ENCODE results near the gene SETBP1. TPM values are rescaled to one million over a fixed set of nuclear protein-coding genes. Genes with fewer than 3 reads are reported as not detected.

The SETBP1 gene
- total RNA-seq, 1 experiment from 2014 or later: 0.23 TPM

- Histone ChIP-seq H3K4me3 (ENCODE audit: low read depth in 2 of 2, low read length in 2 of 2) (no peak overlapping the region), H3K27ac (ENCODE audit: low read length) (no peak overlapping the region), H3K4me1 (ENCODE audit: control insufficient read depth, insufficient read depth, low read length) (no peaks in the 10 kb centered on the region), H3K36me3 (ENCODE audit: control insufficient read depth, insufficient read depth, low read length) (no peaks in the 10 kb centered on the region), H3K9me3 (ENCODE audit: control insufficient read depth, insufficient read depth, low read depth, low read length) (no peaks in the 10 kb centered on the region), H3K27me3 (ENCODE audit: control insufficient read depth, insufficient read depth, low read length) (no peaks in the 10 kb centered on the region)
- ChIA-PET POLR2A (no interaction called here), CTCF (no interaction called here)
- no peak for TF ChIP-seq TCF7L2 (IDR thresholded peaks at IDR 0.05; ENCODE audit: low read depth, low read length)
- TF ChIP-seq CTCF (IDR thresholded peaks at IDR 0.05): no peak
- ATAC-seq (no peak), DNase-seq (ENCODE audit: low read depth, low spot score) (no peak)
- intact Hi-C loops (cut with micrococcal nuclease; ENCODE audit: unreplicated experiment) (no loop called here), in situ Hi-C loops (cut with HindIII; ENCODE audit: low pct_unique_long_range_greater_than_20kb, low sequenced_read_pairs) (no loop called here)
- no TSS peak for BruUV-seq (replicated peaks)
Observed at GRCh38 chr18:45090526-45091140, 409.9 kb downstream of the SETBP1 start.

GRCh38 chr18:45100321-45101105 is 419.8 kb downstream of the SETBP1 start:
- ChIA-PET POLR2A (no interaction called here), CTCF (no interaction called here)
- TF ChIP-seq CTCF (IDR thresholded peaks at IDR 0.05) (no peak), POLR2AphosphoS5 (IDR thresholded peaks at IDR 0.05; ENCODE audit: low read depth, low read length) (no peak), SIN3A (IDR thresholded peaks at IDR 0.05; ENCODE audit: borderline replicate concordance, insufficient read depth, low read depth, low read length) (no peak), REST (IDR thresholded peaks at IDR 0.05; ENCODE audit: insufficient read depth in 1 of 2, low read depth in 2 of 2, low read length in 1 of 2) (no peak), TCF7L2 (IDR thresholded peaks at IDR 0.05; ENCODE audit: low read depth, low read length) (no peak)
- no TSS peak for BruUV-seq (replicated peaks)
- ATAC-seq (no peak), DNase-seq (ENCODE audit: low read depth, low spot score) (no peak)
- H3K9me3 ChIP-seq (ENCODE audit: control insufficient read depth, insufficient read depth, low read depth, low read length): no peaks in the 10 kb centered on the region
- no peak overlapping the region for H3K27ac ChIP-seq (ENCODE audit: low read length)
- no peaks in the 10 kb centered on the region for H3K36me3 ChIP-seq (ENCODE audit: control insufficient read depth, insufficient read depth, low read length)
- H3K27me3 ChIP-seq (ENCODE audit: control insufficient read depth, insufficient read depth, low read length): no peaks in the 10 kb centered on the region
- no peaks in the 10 kb centered on the region for H3K4me1 ChIP-seq (ENCODE audit: control insufficient read depth, insufficient read depth, low read length)
- intact Hi-C loops (cut with micrococcal nuclease; ENCODE audit: unreplicated experiment) (no loop called here), in situ Hi-C loops (cut with HindIII; ENCODE audit: low pct_unique_long_range_greater_than_20kb, low sequenced_read_pairs) (no loop called here)
- no peak overlapping the region for H3K4me3 ChIP-seq (ENCODE audit: low read depth in 2 of 2, low read length in 2 of 2)
